GM12872 (cell line): Measurements from ENCODE around the gene ZNF385D.

Experiments used
- TF ChIP-seq, protein P1 (sequence below): IDR thresholded peaks from 3 replicates; pipeline ENCODE4 v1.5.1; 2011; ENCODE audit warnings: low read depth, mild to moderate bottlenecking, low read length, moderate library complexity; ENCODE audit not compliant: insufficient read depth

The ZNF385D gene

DNA sequence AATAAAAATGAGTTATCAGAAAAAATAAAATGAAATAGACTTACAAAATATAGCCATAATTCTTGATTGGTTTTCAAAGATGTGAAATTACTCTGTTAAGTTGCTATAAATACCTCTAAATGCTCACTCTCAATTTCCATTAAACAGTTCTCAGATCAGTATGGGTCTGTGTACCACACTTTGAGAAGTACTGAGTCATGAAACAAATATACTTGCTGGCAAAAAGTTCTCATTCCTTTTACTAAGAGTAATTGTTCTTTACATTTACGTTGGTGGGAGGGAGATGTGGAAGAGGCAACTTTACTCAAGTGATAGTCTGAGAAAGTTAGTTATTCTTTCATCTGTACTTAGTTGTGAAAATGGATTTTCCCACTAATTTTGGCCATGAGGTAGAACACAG lies 96.3 kb downstream of the ZNF385D start:
- TF ChIP-seq, protein P1, sequence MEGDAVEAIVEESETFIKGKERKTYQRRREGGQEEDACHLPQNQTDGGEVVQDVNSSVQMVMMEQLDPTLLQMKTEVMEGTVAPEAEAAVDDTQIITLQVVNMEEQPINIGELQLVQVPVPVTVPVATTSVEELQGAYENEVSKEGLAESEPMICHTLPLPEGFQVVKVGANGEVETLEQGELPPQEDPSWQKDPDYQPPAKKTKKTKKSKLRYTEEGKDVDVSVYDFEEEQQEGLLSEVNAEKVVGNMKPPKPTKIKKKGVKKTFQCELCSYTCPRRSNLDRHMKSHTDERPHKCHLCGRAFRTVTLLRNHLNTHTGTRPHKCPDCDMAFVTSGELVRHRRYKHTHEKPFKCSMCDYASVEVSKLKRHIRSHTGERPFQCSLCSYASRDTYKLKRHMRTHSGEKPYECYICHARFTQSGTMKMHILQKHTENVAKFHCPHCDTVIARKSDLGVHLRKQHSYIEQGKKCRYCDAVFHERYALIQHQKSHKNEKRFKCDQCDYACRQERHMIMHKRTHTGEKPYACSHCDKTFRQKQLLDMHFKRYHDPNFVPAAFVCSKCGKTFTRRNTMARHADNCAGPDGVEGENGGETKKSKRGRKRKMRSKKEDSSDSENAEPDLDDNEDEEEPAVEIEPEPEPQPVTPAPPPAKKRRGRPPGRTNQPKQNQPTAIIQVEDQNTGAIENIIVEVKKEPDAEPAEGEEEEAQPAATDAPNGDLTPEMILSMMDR = no peak

DNA sequence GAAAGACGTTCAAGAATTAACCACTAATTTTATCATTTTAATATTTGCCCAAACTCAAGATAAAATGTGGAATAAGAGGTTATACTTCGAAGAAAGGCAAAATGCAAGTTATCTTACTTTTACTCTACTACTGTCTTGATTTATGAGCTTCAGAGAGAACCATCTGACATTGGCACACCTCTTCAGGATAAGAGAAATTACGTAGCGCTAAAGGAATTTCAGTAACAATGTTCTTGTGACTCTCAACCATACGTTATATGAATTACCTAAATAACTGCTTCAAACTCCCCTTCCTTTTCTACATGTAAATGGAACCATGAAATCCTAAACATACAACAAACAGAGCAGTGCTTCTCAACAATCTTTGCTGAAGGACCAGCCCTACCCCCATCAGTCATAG lies 96.8 kb downstream of the ZNF385D start:
- TF ChIP-seq, protein P1 = no peak

DNA sequence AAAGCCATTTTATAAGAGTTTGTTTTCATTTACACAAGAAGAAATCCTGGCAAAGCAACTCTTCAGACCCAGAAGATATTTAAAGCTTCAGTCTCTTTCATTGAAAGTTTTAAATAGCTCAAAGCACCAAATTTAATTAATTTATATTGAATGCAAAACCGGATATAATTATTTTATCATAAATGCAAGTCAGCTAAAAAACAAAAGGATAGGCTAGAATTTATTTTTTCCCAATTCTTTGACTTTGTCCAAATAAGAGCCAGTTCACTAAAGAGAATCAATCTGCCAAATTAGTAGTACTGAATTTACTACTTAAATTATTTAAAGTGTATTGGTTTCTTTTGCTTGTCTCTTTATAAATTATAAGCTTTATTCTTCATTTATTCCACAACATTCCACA lies 101.5 kb downstream of the ZNF385D start:
- TF ChIP-seq, protein P1 = no peak

DNA sequence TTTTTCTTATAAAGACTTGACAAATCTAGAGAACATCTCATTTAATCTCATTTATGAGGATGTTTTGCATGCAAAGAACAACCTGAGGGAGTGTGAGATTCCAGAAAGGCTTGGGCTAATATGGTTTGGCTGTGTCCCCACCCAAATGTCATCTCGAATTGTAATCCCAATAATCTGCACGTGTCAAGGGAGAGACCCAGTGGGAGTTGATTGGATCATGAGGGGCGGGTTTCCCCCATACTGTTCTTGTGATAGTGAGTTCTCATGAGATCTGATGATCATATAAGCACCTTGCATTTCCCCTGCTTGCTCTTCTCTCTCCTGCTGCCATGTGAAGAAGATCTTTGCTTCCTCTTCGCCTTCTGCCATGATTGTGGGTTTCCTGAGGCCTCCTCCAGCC lies 103.0 kb downstream of the ZNF385D start:
- TF ChIP-seq, protein P1 = no peak

DNA sequence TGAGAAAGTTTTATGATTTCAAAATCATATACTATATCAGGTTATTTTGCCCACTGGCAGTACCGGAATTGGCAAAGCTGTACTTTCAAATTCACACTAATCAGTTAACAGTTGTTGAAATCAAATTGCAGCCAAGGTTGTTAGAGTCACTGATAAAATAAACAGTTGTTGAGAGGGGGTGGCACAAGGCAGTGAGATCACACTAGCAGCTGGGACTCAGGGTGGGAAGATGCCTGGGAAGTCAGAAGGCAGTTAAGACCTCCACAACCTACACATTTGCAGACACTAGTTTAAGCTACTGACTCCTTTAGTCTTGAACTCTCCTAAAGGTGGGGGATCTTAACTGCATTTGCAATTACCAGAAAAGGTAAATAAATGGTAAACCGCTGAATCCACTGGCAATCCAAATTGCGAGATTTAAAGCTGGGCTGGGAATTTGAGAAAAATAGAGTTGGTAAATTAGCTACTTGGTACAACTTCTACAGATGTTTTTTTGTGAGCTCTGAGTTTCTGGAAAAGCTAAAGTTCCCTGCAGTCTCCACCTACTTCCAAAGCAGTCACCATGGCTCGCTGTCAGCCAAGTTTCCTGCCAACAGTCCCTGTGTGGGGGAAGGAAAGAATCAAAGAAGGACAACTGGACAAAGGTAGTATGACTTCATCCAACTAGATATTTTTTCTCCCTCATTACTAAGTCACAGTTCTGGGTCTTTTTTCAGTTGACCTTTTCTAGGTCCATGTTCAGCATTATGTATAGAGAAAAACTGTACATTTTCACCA lies 105.7 kb downstream of the ZNF385D start:
- TF ChIP-seq, protein P1 = no peak

DNA sequence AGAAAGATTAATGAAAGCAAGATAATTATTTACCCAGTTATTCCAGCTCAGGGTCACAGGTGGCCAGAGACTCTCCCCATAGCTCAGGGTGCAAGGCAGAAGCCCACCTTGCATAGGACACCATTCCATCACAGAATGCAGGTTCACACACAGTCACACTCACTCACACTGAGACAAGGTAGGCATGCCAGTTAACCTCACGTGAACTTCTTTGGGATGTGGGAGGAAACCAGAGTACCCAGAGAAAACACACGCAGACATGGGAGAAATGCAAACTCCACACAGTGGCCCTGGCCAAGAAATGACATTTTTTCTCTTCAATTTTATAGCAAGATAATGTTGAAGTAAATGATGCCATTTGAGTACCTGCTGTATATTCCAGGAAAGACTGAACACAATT lies 106.7 kb downstream of the ZNF385D start:
- TF ChIP-seq, protein P1 = no peak

DNA sequence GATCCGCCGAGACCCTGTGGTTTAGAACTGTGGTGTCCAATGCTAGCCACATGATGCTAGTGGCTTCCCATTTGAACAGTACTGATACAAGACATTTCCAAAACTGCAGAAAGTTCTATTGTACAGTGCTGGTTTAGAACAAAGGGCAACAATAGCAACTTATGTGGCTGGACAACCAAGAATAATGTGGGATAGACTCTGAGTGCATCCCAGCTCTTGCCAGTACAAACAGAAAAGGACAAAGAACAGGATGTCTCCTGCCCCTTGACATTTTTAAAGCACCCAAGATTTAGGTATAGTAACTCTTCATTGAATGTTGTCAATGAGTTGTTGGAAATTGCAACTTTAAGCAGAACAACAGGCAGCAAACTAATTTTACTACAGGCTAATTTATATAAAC lies 107.3 kb downstream of the ZNF385D start:
- TF ChIP-seq, protein P1 = no peak
